HepG2 (cell line): ENCODE data around the gene GZF1. TPM values are rescaled to one million over a fixed set of nuclear protein-coding genes. Genes with fewer than 3 reads are reported as not detected.

Source experiments
- DR1 ChIP-seq: sonication (generic); formaldehyde crosslinking; IDR thresholded peaks from 2 replicates; pipeline ENCODE4 v1.8.0; 2021; ENCODE audit warnings: mild to moderate bottlenecking, missing genetic modification reagents, inconsistent platforms
- GABPB1 ChIP-seq: IDR thresholded peaks from 2 replicates; pipeline ENCODE4 v1.6.1; 2016; ENCODE audit warnings: mild to moderate bottlenecking, missing genetic modification reagents, moderate library complexity, missing compliant biosample characterization
- KLF12 ChIP-seq: sonication (generic); formaldehyde crosslinking; IDR thresholded peaks from 2 replicates; pipeline ENCODE4 v1.4.0; 2020; ENCODE audit warnings: missing genetic modification reagents, borderline replicate concordance
- KMT2A ChIP-seq: sonication (generic); formaldehyde crosslinking; IDR thresholded peaks from 2 replicates; pipeline ENCODE4 v1.4.0; 2020; ENCODE audit warnings: missing genetic modification reagents
- MED8 ChIP-seq: sonication (generic); formaldehyde crosslinking; IDR thresholded peaks from 2 replicates; pipeline ENCODE4 v1.8.1; 2023; ENCODE audit warnings: mild to moderate bottlenecking, missing genetic modification reagents; ENCODE audit not compliant: insufficient replicate concordance
- MTA1 ChIP-seq: sonication (generic); formaldehyde crosslinking; IDR thresholded peaks from 2 replicates; pipeline ENCODE4 v1.4.0; 2020; ENCODE audit warnings: missing genetic modification reagents, mild to moderate bottlenecking, borderline replicate concordance
- MTA3 ChIP-seq: sonication (generic); formaldehyde crosslinking; IDR thresholded peaks from 2 replicates; pipeline ENCODE4 v1.4.0; 2020; ENCODE audit warnings: missing genetic modification reagents
- PHF8 ChIP-seq: sonication (generic); formaldehyde crosslinking; IDR thresholded peaks from 2 replicates; pipeline ENCODE4 v1.5.0; 2020; ENCODE audit warnings: missing genetic modification reagents
- SAFB2 ChIP-seq: sonication (generic); formaldehyde crosslinking; IDR thresholded peaks from 2 replicates; pipeline ENCODE4 v1.5.1; 2020; ENCODE audit warnings: missing genetic modification reagents, low read depth, mild to moderate bottlenecking, borderline replicate concordance
- SKI ChIP-seq: fragments of 450-650 bp; IDR thresholded peaks from one replicate; pipeline ENCODE4 v1.6.1; 2018; ENCODE audit warnings: mild to moderate bottlenecking; ENCODE audit not compliant: partially characterized antibody
- STAT5B ChIP-seq: sonication (generic); formaldehyde crosslinking; IDR thresholded peaks from 2 replicates; pipeline ENCODE4 v1.4.0; 2020; ENCODE audit warnings: missing genetic modification reagents
- TAF1 ChIP-seq: sonication (generic); formaldehyde crosslinking; IDR thresholded peaks from 2 replicates; pipeline ENCODE4 v1.4.0; 2020; ENCODE audit warnings: missing genetic modification reagents
- TARDBP ChIP-seq: sonication (generic); formaldehyde crosslinking; IDR thresholded peaks from 2 replicates; pipeline ENCODE4 v1.8.0; 2022; ENCODE audit warnings: mild to moderate bottlenecking, missing genetic modification reagents
- TMF1 ChIP-seq: sonication (generic); formaldehyde crosslinking; IDR thresholded peaks from 2 replicates; pipeline ENCODE4 v1.8.1; 2022; ENCODE audit warnings: low read depth, missing genetic modification reagents
- ZBTB1 ChIP-seq: sonication (generic); formaldehyde crosslinking; IDR thresholded peaks from 2 replicates; pipeline ENCODE4 v1.4.0; 2020; ENCODE audit warnings: missing genetic modification reagents, borderline replicate concordance
- ZNF264 ChIP-seq: sonication (generic); formaldehyde crosslinking; IDR thresholded peaks from 2 replicates; pipeline ENCODE4 v1.4.0; 2020; ENCODE audit warnings: missing genetic modification reagents
- ZNF709 ChIP-seq: sonication (generic); formaldehyde crosslinking; IDR thresholded peaks from 2 replicates; pipeline ENCODE4 v1.5.0; 2020; ENCODE audit warnings: mild to moderate bottlenecking, missing genetic modification reagents
- polyA plus RNA-seq, 8 experiments: library from polyadenylated mRNA; depleted of rRNA in 3 of 8; stranded (reverse) in 7 of 8; unstranded in 1 of 8; fragments of >200 nt; fragmentation: Illumina TruSeq in 4 of 8; extraction: Trizol in 4 of 8; gene quantifications; 2 replicates each; pipeline versions ENCODE4 v1.2.1 to v1.2.3, GENCODE V29; 2011 to 2016; ENCODE audit warnings: low read depth in 4 of 8, missing spikeins in 1 of 8, mixed read lengths in 1 of 8; ENCODE audit not compliant: insufficient read depth in 1 of 8
- total RNA-seq, 5 experiments: library from RNA; depleted of rRNA; stranded (reverse); fragments of >200 nt; fragmentation: Illumina TruSeq; extraction: Trizol; gene quantifications; 2 replicates each; pipeline ENCODE4 v1.2.3, GENCODE V29; 2016; ENCODE audit warnings: low read depth in 1 of 5
- TF ChIP-seq, protein P1 (sequence below): sonication (generic); formaldehyde crosslinking; IDR thresholded peaks from 2 replicates; pipeline ENCODE4 v1.5.0; 2020; ENCODE audit warnings: missing genetic modification reagents
- TF ChIP-seq, protein P2 (sequence below): sonication (generic); formaldehyde crosslinking; IDR thresholded peaks from 2 replicates; pipeline ENCODE4 v1.4.0; 2020; ENCODE audit warnings: missing genetic modification reagents
- TF ChIP-seq, protein P3 (sequence below): IDR thresholded peaks from 2 replicates; pipeline ENCODE4 v1.6.1; 2016; ENCODE audit warnings: low read depth
- TF ChIP-seq, protein P4 (sequence below): sonication (generic); formaldehyde crosslinking; IDR thresholded peaks from 2 replicates; pipeline ENCODE4 v1.5.0; 2020; ENCODE audit warnings: missing genetic modification reagents
- TF ChIP-seq, protein P5 (sequence below): IDR thresholded peaks from 2 replicates; pipeline ENCODE4 v1.6.1; 2016; ENCODE audit warnings: missing compliant biosample characterization, missing genetic modification reagents, borderline replicate concordance

Gene GZF1
- total and polyA plus RNA-seq, 2 of the 13 experiments (the other 11 are each of a cell fraction or from before 2014, with no cell fraction given): 16.9 to 26.0 TPM

DNA sequence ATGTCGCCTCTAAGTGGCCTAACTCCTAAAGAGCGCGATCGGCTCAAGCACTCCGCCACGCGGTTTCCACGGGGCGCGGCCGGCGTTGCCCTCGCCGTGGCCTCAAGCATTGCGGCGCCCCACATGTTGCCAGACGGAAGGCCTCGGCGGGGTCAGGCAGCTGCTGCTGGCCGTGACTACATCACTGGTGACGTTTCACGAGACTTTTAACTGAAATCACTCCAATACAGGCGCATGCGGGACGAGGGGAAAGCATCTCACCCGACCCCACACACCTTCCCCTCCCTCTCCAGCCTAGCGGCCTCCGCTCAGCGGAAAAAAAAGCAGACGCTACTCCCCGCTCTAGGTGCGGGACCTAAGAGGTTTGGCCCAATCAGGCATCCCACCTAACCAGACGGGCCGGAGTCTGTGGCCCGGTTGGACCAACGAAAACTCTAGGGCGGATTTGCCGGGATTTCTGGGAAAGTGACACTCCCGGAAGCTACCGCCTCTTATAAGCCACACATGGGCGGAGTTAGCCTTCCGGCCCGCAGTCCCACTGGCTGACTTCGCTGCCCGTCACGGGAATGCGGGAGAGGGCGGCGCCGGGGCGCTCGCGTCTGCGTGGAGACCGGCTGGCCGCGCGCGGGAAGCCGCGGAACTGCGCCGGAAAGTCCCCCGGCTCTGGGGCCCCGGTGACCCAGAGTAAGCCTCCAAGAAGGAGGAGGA, 11.6 kb upstream of the GZF1 start, which contains the start of gene NXT1 (continued):
- TF ChIP-seq KLF12 (peak; percentile 87; the same call in 1 of the 2 replicates), ZBTB1 (CRISPR knock-in tag) (peak; percentile 18; the same call in 1 of the 2 replicates), ZNF709 (CRISPR knock-in tag) (no peak), MED8 (CRISPR knock-in tag) (peak; percentile 68), GABPB1 (CRISPR knock-in tag) (peak; percentile 98), TMF1 (CRISPR knock-in tag) (peak; percentile 50; the same call in 1 of the 2 replicates), TAF1 (CRISPR knock-in tag) (peak; percentile 83), SAFB2 (CRISPR knock-in tag) (0 out of 2 replicates have a peak, but pooled peaks have one; percentile 32), PHF8 (peak; percentile 93), MTA1 (peak; percentile 71; the same call in 1 of the 2 replicates), SKI (peak; percentile 74), DR1 (CRISPR knock-in tag) (peak; percentile 83), TARDBP (CRISPR knock-in tag) (peak; percentile 78; the same call in 1 of the 2 replicates), STAT5B (CRISPR knock-in tag) (0 out of 2 replicates have a peak, but pooled peaks have one; percentile 50), ZNF264 (CRISPR knock-in tag) (peak; percentile 81), MTA3 (CRISPR knock-in tag) (peak; percentile 73; the same call in 1 of the 2 replicates), KMT2A (CRISPR knock-in tag) (peak; percentile 56)
- TF ChIP-seq, protein P1, sequence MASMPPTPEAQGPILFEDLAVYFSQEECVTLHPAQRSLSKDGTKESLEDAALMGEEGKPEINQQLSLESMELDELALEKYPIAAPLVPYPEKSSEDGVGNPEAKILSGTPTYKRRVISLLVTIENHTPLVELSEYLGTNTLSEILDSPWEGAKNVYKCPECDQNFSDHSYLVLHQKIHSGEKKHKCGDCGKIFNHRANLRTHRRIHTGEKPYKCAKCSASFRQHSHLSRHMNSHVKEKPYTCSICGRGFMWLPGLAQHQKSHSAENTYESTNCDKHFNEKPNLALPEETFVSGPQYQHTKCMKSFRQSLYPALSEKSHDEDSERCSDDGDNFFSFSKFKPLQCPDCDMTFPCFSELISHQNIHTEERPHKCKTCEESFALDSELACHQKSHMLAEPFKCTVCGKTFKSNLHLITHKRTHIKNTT (CRISPR knock-in tag): no peak
- TF ChIP-seq, protein P2, sequence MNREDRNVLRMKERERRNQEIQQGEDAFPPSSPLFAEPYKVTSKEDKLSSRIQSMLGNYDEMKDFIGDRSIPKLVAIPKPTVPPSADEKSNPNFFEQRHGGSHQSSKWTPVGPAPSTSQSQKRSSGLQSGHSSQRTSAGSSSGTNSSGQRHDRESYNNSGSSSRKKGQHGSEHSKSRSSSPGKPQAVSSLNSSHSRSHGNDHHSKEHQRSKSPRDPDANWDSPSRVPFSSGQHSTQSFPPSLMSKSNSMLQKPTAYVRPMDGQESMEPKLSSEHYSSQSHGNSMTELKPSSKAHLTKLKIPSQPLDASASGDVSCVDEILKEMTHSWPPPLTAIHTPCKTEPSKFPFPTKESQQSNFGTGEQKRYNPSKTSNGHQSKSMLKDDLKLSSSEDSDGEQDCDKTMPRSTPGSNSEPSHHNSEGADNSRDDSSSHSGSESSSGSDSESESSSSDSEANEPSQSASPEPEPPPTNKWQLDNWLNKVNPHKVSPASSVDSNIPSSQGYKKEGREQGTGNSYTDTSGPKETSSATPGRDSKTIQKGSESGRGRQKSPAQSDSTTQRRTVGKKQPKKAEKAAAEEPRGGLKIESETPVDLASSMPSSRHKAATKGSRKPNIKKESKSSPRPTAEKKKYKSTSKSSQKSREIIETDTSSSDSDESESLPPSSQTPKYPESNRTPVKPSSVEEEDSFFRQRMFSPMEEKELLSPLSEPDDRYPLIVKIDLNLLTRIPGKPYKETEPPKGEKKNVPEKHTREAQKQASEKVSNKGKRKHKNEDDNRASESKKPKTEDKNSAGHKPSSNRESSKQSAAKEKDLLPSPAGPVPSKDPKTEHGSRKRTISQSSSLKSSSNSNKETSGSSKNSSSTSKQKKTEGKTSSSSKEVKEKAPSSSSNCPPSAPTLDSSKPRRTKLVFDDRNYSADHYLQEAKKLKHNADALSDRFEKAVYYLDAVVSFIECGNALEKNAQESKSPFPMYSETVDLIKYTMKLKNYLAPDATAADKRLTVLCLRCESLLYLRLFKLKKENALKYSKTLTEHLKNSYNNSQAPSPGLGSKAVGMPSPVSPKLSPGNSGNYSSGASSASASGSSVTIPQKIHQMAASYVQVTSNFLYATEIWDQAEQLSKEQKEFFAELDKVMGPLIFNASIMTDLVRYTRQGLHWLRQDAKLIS: peak; percentile 67; the same call in 1 of the 2 replicates
- TF ChIP-seq, protein P3, sequence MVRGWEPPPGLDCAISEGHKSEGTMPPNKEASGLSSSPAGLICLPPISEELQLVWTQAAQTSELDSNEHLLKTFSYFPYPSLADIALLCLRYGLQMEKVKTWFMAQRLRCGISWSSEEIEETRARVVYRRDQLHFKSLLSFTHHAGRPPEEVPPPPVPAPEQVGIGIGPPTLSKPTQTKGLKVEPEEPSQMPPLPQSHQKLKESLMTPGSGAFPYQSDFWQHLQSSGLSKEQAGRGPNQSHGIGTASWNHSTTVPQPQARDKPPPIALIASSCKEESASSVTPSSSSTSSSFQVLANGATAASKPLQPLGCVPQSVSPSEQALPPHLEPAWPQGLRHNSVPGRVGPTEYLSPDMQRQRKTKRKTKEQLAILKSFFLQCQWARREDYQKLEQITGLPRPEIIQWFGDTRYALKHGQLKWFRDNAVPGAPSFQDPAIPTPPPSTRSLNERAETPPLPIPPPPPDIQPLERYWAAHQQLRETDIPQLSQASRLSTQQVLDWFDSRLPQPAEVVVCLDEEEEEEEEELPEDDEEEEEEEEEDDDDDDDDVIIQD (CRISPR knock-in tag): peak; percentile 23; the same call in 1 of the 2 replicates
- TF ChIP-seq, protein P4, sequence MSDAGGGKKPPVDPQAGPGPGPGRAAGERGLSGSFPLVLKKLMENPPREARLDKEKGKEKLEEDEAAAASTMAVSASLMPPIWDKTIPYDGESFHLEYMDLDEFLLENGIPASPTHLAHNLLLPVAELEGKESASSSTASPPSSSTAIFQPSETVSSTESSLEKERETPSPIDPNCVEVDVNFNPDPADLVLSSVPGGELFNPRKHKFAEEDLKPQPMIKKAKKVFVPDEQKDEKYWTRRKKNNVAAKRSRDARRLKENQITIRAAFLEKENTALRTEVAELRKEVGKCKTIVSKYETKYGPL (CRISPR knock-in tag): no peak
- TF ChIP-seq, protein P5, sequence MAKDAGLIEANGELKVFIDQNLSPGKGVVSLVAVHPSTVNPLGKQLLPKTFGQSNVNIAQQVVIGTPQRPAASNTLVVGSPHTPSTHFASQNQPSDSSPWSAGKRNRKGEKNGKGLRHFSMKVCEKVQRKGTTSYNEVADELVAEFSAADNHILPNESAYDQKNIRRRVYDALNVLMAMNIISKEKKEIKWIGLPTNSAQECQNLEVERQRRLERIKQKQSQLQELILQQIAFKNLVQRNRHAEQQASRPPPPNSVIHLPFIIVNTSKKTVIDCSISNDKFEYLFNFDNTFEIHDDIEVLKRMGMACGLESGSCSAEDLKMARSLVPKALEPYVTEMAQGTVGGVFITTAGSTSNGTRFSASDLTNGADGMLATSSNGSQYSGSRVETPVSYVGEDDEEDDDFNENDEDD: peak; percentile 81; the same call in 1 of the 2 replicates
